Measurements from ENCODE around the gene EGF. TPM values are rescaled to one million over a fixed set of nuclear protein-coding genes. Genes with fewer than 3 reads are reported as not detected.
A peak's percentile ranks its signal among the peaks of the same experiment; 100 is the strongest.

The EGF gene
- polyA plus RNA-seq, 1 donor from 2014 or later = 0.51 TPM

GRCh38 chr4:110042545-110043517, 130.1 kb downstream of the EGF start:
- Mint-ChIP-seq H3K36me3 (no peaks in the 10 kb centered on the region), H3K9me3 (no peaks in the 10 kb centered on the region), H3K27ac (peak overlapping the region in 1 of 3 donors; percentile 12), H3K27me3 (peaks cover 16% of the 10 kb centered on the region), H3K4me3 (no peak overlapping the region), H3K4me1 (peaks cover 0 to 2% (median 0%) of the 10 kb centered on the region in 3 donors)

GRCh38 chr4:110046588-110047049, 133.9 kb downstream of the EGF start:
- Mint-ChIP-seq H3K36me3 (no peaks in the 10 kb centered on the region), H3K27me3 (peaks cover 9% of the 10 kb centered on the region), H3K4me1 (peaks cover 0 to 2% (median 0%) of the 10 kb centered on the region in 3 donors), H3K9me3 (no peaks in the 10 kb centered on the region), H3K27ac (no peak overlapping the region), H3K4me3 (no peak overlapping the region)

GRCh38 chr4:110049951-110050925, 137.6 kb downstream of the EGF start:
- no peaks in the 10 kb centered on the region for H3K27me3 Mint-ChIP-seq
- no peaks in the 10 kb centered on the region for H3K4me1 Mint-ChIP-seq
- no peak overlapping the region for H3K27ac Mint-ChIP-seq
- peaks cover 2% of the 10 kb centered on the region for H3K36me3 Mint-ChIP-seq
- no peak overlapping the region for H3K4me3 Mint-ChIP-seq
- H3K9me3 Mint-ChIP-seq = no peaks in the 10 kb centered on the region

- H3K27me3 Mint-ChIP-seq = peaks cover 1% of the 10 kb centered on the region
- H3K4me3 Mint-ChIP-seq = no peak overlapping the region
- peak overlapping the region in 1 of 3 donors; percentile 20 for H3K27ac Mint-ChIP-seq
- H3K36me3 Mint-ChIP-seq = peaks cover 2% of the 10 kb centered on the region
- no peaks in the 10 kb centered on the region for H3K9me3 Mint-ChIP-seq
- peaks cover 10 to 12% (median 12%) of the 10 kb centered on the region in 3 donors for H3K4me1 Mint-ChIP-seq
These were observed 142.6 kb downstream of the EGF start for GRCh38 chr4:110055158-110055768.

GRCh38 chr4:110058677-110059076, 146.0 kb downstream of the EGF start:
- H3K36me3 Mint-ChIP-seq = no peaks in the 10 kb centered on the region
- H3K9me3 Mint-ChIP-seq = no peaks in the 10 kb centered on the region
- H3K4me1 Mint-ChIP-seq = peaks cover 11 to 21% (median 13%) of the 10 kb centered on the region in 3 donors
- no peak overlapping the region for H3K4me3 Mint-ChIP-seq
- H3K27ac Mint-ChIP-seq = no peak overlapping the region
- peaks cover 1% of the 10 kb centered on the region for H3K27me3 Mint-ChIP-seq

- H3K27me3 Mint-ChIP-seq = peaks cover 1% of the 10 kb centered on the region
- H3K9me3 Mint-ChIP-seq = no peaks in the 10 kb centered on the region
- H3K27ac Mint-ChIP-seq = peak overlapping the region in 1 of 3 donors; percentile 27
- H3K4me3 Mint-ChIP-seq = no peak overlapping the region
- H3K36me3 Mint-ChIP-seq = no peaks in the 10 kb centered on the region
- H3K4me1 Mint-ChIP-seq = peaks cover 11 to 21% (median 13%) of the 10 kb centered on the region in 3 donors
These were observed 147.0 kb downstream of the EGF start for GRCh38 chr4:110059556-110060191.

DNA sequence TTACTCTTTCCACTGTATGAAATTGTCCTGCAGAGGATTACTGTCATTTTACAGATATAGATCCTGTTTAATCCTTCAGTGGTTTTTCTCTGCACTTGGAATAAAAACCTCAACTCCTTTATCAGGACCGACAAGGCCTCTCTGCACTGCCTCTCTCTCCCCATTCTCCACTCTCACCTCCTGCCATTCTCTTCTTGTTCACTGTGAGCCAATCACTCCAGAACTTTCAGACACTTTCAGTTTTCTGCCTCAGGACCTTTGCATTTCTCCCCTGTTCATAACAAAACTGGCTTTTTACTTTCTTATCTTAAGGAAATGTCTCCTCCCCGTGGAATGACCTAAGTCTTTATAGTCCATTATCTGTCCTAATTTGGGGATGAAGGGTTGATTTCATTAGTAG, 148.4 kb downstream of the EGF start:
- Mint-ChIP-seq H3K36me3 (no peaks in the 10 kb centered on the region), H3K27me3 (no peaks in the 10 kb centered on the region), H3K27ac (peak overlapping the region in 1 of 3 donors; percentile 8), H3K4me3 (no peak overlapping the region), H3K9me3 (no peaks in the 10 kb centered on the region), H3K4me1 (peaks cover 11 to 21% (median 13%) of the 10 kb centered on the region in 3 donors)

Other genes with a start within 250 kb of the EGF start
- 21.8 TPM for gene CASP6, start 209.4 kb upstream of the EGF start, polyA plus RNA-seq
- gene PLA2G12A, start 182.8 kb upstream of the EGF start, polyA plus RNA-seq = 32.8 TPM
- gene CFI, start 110.9 kb upstream of the EGF start, polyA plus RNA-seq = not detected
- 19.2 TPM for gene GAR1, start 97.1 kb upstream of the EGF start, polyA plus RNA-seq
- not detected for gene RRH, start 84.9 kb upstream of the EGF start, polyA plus RNA-seq
- gene LRIT3, start 64.8 kb upstream of the EGF start, polyA plus RNA-seq = not detected

All from IgD-negative memory B cell (primary cell).